ENCODE measurements around the gene DNAJA3. TPM values are rescaled to one million over a fixed set of nuclear protein-coding genes. Genes with fewer than 3 reads are reported as not detected.

DNAJA3 gene
- total RNA-seq, 4 donors from 2014 or later, result 51.4 to 70.1 (median 54.0) TPM

DNA sequence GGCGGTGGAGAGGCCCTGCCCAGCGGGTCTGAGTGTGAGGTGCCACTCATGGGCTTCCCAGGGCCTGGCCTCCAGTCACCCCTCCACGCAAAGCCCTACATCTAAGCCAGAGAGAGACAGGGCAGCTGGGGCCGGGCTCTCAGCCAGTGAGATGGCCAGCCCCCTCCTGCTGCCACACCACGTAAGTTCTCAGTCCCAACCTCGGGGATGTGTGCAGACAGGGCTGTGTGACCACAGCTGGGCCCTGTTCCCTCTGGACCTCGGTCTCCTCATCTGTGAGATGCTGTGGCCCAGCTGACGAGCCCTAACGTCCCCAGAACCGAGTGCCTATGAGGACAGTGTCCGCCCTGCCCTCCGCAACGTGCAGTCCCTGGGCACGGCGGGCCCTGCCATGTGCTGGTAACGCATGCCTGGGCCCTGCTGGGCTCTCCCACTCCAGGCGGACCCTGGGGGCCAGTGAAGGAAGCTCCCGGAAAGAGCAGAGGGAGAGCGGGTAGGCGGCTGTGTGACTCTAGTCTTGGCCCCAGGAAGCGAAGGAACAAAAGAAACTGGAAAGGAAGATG lies 42.8 kb upstream of the DNAJA3 start:
- Histone ChIP-seq H3K9me3 (no peaks in the 10 kb centered on the region), H3K27ac (no peak overlapping the region), H3K4me1 (peaks cover 0 to under 1% (median 0%) of the 10 kb centered on the region in 4 donors), H3K27me3 (no peaks in the 10 kb centered on the region), H3K4me3 (no peak overlapping the region), H3K36me3 (peaks cover 0 to 66% (median 0%) of the 10 kb centered on the region in 3 donors)
- TF ChIP-seq POLR2A (IDR thresholded peaks at IDR 0.05) (no peak), CTCF (IDR thresholded peaks at IDR 0.05) (no peak)
- DNase-seq, result no peak

DNA sequence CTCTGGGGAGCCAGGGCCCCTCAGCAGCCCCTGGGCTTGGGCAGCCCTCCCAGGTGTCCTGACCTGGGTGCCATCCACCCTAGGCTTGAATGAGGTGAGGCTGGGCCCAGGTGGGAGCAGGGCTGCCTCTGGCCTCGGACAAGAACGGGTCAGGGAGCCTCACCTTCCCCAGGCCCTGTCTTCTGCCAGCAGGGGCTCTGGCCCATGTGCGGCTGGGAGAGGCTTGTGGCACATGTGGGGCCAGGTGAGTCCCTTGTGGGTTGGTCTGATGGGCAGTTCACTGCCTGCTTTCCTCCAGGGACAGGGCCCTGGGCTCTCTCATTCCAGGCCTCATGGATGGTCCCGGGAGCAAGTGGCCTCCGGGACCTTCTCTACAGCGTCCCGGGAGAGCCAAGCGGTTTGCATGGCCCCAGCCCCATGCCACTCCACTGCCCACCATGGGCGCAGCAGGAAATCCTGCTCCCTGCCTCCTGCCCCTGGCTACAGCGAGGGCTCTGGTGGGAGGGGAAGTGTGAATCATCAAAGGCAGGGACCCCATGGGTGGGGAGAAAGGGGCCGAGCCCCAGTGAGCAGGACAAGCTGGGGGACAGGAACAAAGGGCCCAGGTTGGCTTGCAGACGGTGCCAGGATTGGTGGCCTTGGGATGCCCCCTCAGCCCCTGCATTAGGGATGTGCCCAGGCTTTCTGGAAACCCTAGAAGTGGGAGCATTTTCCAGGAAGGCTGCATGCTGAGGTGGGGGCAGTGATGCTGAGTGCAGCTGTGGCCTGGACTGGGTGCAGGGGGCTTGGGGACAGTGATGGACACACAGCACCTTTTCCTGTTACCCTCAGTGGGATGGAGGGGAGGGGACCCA lies 41.9 kb upstream of the DNAJA3 start:
- Histone ChIP-seq H3K4me3 (no peak overlapping the region), H3K27ac (no peak overlapping the region), H3K27me3 (no peaks in the 10 kb centered on the region), H3K36me3 (peaks cover 0 to 76% (median 0%) of the 10 kb centered on the region in 3 donors), H3K4me1 (no peaks in the 10 kb centered on the region), H3K9me3 (no peaks in the 10 kb centered on the region)
- no peak for DNase-seq
- TF ChIP-seq CTCF (IDR thresholded peaks at IDR 0.05) (no peak), POLR2A (IDR thresholded peaks at IDR 0.05) (no peak)

- no peak for TF ChIP-seq CTCF (IDR thresholded peaks at IDR 0.05)
- H3K27ac ChIP-seq, result no peak overlapping the region
- peaks cover 0 to 83% (median 0%) of the 10 kb centered on the region in 3 donors for H3K36me3 ChIP-seq
- no peak overlapping the region for H3K4me3 ChIP-seq
- H3K9me3 ChIP-seq, result no peaks in the 10 kb centered on the region
- no peaks in the 10 kb centered on the region for H3K4me1 ChIP-seq
- no peak for DNase-seq
- no peaks in the 10 kb centered on the region for H3K27me3 ChIP-seq
Observed at GRCh38 chr16:4384509-4384942, 41.1 kb upstream of the DNAJA3 start.

DNA sequence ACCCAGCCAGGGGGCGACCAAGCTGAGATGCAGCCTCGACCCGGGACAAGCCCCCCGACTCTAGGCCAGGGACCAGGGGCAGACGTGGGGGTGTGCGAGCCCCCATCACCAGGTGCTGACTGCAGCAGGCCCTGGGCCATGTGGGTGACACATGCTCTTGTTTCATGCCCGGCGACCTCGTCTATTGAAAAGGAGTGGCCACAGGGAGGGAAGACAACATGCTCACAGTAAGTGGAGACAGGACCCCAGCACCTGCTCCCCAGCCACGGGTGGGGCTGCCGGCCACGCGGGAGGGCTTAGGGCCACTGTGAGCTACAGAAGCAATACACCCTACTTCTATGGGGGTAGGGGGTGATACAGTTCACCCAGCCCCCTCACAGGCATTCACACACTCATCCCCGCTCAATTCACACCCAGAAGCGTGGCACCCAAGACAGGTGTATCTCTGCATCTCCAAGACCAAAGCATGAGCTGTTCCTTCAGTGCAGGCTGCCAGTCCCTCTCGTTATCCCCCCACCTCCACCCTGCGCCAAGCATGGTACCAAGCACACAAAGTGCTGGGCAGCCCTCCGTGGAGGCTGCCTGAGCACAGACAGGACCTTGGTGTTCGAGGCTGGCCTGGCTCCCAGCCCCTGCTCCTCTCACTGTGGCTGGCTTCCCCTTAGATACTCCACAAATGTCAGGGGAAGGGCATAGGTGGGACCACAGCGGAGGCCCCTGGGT lies 40.4 kb upstream of the DNAJA3 start:
- no peaks in the 10 kb centered on the region for H3K9me3 ChIP-seq

More for the DNA sequence above, 40.4 kb upstream of the DNAJA3 start:
- Histone ChIP-seq H3K36me3 (peaks cover 0 to 90% (median 0%) of the 10 kb centered on the region in 3 donors), H3K4me3 (no peak overlapping the region), H3K27me3 (no peaks in the 10 kb centered on the region), H3K27ac (no peak overlapping the region), H3K4me1 (no peaks in the 10 kb centered on the region)
- TF ChIP-seq POLR2A (IDR thresholded peaks at IDR 0.05) (no peak), CTCF (IDR thresholded peaks at IDR 0.05) (no peak)
- DNase-seq, result no peak

Data from Peyer's patch (tissue), 4 donors.